ENCODE data around the gene GJB1. TPM values are rescaled to one million over a fixed set of nuclear protein-coding genes. Genes with fewer than 3 reads are reported as not detected.

Gene GJB1
- total RNA-seq, 1 donor from 2014 or later, result 12.3 TPM

DNA sequence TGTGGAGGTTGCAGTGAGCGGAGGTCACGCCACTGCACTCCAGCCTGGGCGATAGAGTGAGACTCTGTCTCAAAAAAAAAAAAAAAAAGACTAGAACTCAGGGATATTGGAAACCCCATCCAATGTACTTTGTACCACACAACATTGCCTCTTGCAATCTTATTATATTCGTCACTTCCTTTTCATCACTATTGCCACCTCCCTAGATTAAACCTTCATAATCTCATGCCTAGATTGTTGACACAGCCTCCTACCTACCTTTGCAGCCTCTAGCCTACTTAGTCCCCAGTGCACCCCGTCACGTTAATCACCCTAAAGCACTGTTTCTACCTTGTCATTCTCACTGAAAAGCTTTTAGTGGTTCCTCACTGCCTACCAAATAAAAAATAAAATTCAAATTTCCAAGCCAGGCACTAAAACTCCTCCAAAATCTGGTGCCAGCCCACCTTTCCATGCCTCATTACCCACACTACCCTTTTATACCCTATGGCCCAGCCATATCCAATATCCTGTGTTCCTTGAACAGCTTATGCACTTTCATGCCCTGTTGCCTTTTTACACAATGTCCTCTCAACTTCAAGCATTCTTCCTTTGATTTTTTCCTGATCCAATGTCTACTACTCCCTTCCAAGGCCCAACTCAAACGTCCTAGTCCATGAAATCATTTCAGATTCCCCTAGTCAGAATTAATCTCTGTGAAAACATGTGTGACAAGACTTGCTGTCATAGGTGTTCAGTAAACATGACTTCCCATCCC is 23.6 kb upstream of the GJB1 start:
- no peak overlapping the region for H3K4me3 Mint-ChIP-seq
- H3K27me3 Mint-ChIP-seq (ENCODE audit: low read depth), result no peaks in the 10 kb centered on the region
- H3K36me3 Mint-ChIP-seq (ENCODE audit: low read depth), result no peaks in the 10 kb centered on the region
- TF ChIP-seq, protein P1, sequence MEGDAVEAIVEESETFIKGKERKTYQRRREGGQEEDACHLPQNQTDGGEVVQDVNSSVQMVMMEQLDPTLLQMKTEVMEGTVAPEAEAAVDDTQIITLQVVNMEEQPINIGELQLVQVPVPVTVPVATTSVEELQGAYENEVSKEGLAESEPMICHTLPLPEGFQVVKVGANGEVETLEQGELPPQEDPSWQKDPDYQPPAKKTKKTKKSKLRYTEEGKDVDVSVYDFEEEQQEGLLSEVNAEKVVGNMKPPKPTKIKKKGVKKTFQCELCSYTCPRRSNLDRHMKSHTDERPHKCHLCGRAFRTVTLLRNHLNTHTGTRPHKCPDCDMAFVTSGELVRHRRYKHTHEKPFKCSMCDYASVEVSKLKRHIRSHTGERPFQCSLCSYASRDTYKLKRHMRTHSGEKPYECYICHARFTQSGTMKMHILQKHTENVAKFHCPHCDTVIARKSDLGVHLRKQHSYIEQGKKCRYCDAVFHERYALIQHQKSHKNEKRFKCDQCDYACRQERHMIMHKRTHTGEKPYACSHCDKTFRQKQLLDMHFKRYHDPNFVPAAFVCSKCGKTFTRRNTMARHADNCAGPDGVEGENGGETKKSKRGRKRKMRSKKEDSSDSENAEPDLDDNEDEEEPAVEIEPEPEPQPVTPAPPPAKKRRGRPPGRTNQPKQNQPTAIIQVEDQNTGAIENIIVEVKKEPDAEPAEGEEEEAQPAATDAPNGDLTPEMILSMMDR (conservative IDR thresholded peaks at IDR 0.05), result no peak
- H3K9me3 Mint-ChIP-seq, result no peaks in the 10 kb centered on the region
- no peak overlapping the region for H3K27ac Mint-ChIP-seq (ENCODE audit: unreplicated experiment)
- peaks cover 14% of the 10 kb centered on the region for H3K4me1 Mint-ChIP-seq
- DNase-seq (ENCODE audit: low read depth, low spot score), result no peak

DNA sequence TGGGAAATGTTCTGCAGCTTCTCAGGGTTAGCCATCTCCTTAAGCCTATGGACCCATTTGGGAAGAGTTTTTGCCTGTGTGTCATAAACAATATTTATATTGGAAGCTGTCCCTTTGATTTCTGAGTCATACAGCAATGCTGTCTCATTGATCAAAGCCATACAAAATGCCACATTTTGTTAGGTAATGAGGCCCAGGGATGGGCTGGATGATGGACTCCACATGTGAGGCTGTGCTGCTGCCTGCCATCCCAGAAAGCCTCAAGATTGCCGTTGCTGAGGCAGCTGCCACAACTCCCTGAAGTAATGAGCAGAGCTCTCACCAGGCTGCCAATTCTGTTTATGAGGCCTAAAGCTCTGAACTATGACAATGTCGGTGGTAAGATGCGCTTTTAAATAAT is 12.2 kb upstream of the GJB1 start:
- H3K4me1 Mint-ChIP-seq, result no peaks in the 10 kb centered on the region
- TF ChIP-seq, protein P1 (conservative IDR thresholded peaks at IDR 0.05), result no peak
- peaks cover 6% of the 10 kb centered on the region for H3K9me3 Mint-ChIP-seq
- H3K27ac Mint-ChIP-seq (ENCODE audit: unreplicated experiment), result no peak overlapping the region
- no peaks in the 10 kb centered on the region for H3K36me3 Mint-ChIP-seq (ENCODE audit: low read depth)
- H3K27me3 Mint-ChIP-seq (ENCODE audit: low read depth), result no peaks in the 10 kb centered on the region
- no peak for DNase-seq (ENCODE audit: low read depth, low spot score)
- H3K4me3 Mint-ChIP-seq, result no peak overlapping the region

DNA sequence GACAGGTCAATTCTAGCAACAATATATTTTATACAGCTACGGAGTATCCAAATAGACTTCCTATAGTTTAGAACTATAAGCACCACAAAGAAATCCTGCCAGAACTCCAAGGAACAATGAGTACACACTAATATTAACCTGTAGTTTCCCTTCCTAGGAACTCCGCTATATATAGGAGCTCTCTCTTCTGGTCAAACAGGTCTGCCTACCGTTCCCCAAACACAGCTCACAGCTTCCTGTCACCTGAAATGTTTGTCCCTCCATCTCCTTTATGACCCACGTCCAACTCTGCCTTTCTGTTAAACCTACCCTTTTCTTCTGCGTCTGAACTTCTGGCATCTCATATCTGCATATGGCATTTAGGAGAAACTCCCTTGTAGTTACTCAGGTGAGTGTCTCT is 10.5 kb upstream of the GJB1 start:
- Mint-ChIP-seq H3K36me3 (ENCODE audit: low read depth) (no peaks in the 10 kb centered on the region), H3K9me3 (peaks cover 6% of the 10 kb centered on the region), H3K27me3 (ENCODE audit: low read depth) (no peaks in the 10 kb centered on the region), H3K4me3 (no peak overlapping the region), H3K27ac (ENCODE audit: unreplicated experiment) (no peak overlapping the region), H3K4me1 (peaks cover 12% of the 10 kb centered on the region)
- no peak for DNase-seq (ENCODE audit: low read depth, low spot score)
- TF ChIP-seq, protein P1 (conservative IDR thresholded peaks at IDR 0.05), result no peak

DNA sequence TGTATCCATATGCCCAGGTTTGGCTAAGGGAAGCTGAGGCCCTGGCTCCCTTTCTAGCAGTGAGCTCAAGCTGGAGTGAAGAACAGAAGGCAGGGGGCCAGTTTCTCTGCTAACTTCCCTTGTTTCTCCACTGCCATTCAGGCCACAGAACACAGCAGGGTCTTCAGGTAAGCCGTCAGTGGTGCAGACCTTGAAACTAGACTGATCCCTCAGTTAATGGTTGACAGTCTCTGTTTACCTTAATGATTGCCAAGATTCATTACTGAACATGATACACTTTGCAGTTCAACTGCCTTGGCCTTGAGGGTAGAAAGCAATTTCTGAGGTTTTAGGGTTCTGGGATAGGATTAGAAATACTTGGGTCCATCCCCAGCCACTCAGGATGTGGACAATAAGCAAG is 8.9 kb upstream of the GJB1 start:
- no peak overlapping the region for H3K4me3 Mint-ChIP-seq

DNA sequence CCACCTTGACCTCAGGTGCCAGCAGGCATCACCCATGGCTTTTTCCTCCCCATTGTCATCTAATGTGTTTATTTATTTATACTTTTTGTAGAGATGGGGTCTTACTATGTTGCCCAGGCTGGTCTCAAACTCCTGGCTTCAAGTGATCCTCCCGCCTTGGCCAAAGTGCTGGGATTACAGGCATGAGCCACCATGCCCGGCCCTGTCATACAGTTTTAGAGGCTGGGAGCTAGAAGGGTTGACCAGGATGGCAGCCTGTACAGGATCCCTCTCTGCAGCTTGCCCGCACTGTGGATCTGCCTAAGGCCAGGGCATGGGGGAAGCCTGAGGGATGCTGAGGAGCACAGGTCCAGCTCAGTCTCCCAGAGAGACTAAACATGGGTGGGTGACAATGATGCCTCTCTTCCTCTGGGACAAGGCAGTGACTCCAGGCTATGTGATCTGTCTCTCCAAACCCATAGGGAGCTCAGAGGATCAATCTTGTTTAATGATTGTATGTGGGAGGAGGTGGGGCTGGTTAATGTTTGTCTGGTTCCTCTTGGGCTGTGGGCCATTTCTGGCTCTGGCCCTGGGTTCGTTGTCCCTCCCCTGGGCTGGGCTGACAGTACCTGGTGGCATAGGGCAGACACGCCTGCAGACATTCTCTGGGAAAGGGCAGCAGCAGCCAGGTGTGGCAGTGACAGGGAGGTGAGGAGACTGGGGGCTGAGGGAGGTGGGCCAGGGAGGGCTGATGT is 8.3 kb upstream of the GJB1 start:
- Mint-ChIP-seq H3K36me3 (ENCODE audit: low read depth) (no peaks in the 10 kb centered on the region), H3K27me3 (ENCODE audit: low read depth) (no peaks in the 10 kb centered on the region), H3K4me3 (no peak overlapping the region), H3K4me1 (peaks cover 12% of the 10 kb centered on the region), H3K27ac (ENCODE audit: unreplicated experiment) (no peak overlapping the region), H3K9me3 (peaks cover 3% of the 10 kb centered on the region)
- TF ChIP-seq, protein P1 (conservative IDR thresholded peaks at IDR 0.05), result no peak
- DNase-seq (ENCODE audit: low read depth, low spot score), result no peak

More for the DNA sequence above, 8.9 kb upstream of the GJB1 start:
- TF ChIP-seq, protein P1 (conservative IDR thresholded peaks at IDR 0.05), result no peak
- H3K27ac Mint-ChIP-seq (ENCODE audit: unreplicated experiment), result no peak overlapping the region
- H3K9me3 Mint-ChIP-seq, result peaks cover 6% of the 10 kb centered on the region
- no peak for DNase-seq (ENCODE audit: low read depth, low spot score)
- H3K36me3 Mint-ChIP-seq (ENCODE audit: low read depth), result no peaks in the 10 kb centered on the region
- no peaks in the 10 kb centered on the region for H3K27me3 Mint-ChIP-seq (ENCODE audit: low read depth)
- H3K4me1 Mint-ChIP-seq, result peaks cover 12% of the 10 kb centered on the region
